ENCODE data around the gene RGS19. TPM values are rescaled to one million over a fixed set of nuclear protein-coding genes. Genes with fewer than 3 reads are reported as not detected.

The RGS19 gene
- total and polyA plus RNA-seq, 9 donors: 4.9 to 10.4 (median 7.2) TPM

GRCh38 chr20:64108731-64109681 lies 29.7 kb upstream of the RGS19 start:
- 76% methylated on average over 19 of the region's 26 CpGs for whole genome bisulfite sequencing (ENCODE audit: insufficient coverage)
- H3K27ac ChIP-seq (ENCODE audit: low read length): no peak overlapping the region
- H3K9me3 ChIP-seq (replicated peaks; ENCODE audit: control insufficient read depth, low read depth, low read length): no peaks in the 10 kb centered on the region
- peaks cover 19% of the 10 kb centered on the region for H3K4me1 ChIP-seq (ENCODE audit: control insufficient read depth, insufficient read depth, low read length)
- peaks cover 9% of the 10 kb centered on the region for H3K27me3 ChIP-seq (ENCODE audit: control insufficient read depth, insufficient read depth, low read length)
- no peaks in the 10 kb centered on the region for H3K36me3 ChIP-seq (ENCODE audit: control insufficient read depth, insufficient read depth, low read length)
- no peak overlapping the region for H3K4me3 ChIP-seq (ENCODE audit: low read length)
- DNase-seq: no peak

GRCh38 chr20:64107736-64108457 lies 28.6 kb upstream of the RGS19 start:
- 40% methylated on average over 16 of the region's 19 CpGs for WGBS (ENCODE audit: insufficient coverage)
- DNase-seq: no peak
- no peaks in the 10 kb centered on the region for H3K9me3 ChIP-seq (replicated peaks; ENCODE audit: control insufficient read depth, low read depth, low read length)
- no peak overlapping the region for H3K4me3 ChIP-seq (ENCODE audit: low read length)
- H3K27ac ChIP-seq (ENCODE audit: low read length): no peak overlapping the region
- H3K27me3 ChIP-seq (ENCODE audit: control insufficient read depth, insufficient read depth, low read length): peaks cover 20% of the 10 kb centered on the region
- peaks cover 19% of the 10 kb centered on the region for H3K4me1 ChIP-seq (ENCODE audit: control insufficient read depth, insufficient read depth, low read length)
- no peaks in the 10 kb centered on the region for H3K36me3 ChIP-seq (ENCODE audit: control insufficient read depth, insufficient read depth, low read length)

- no peak within 1 kb of the TSS for H3K4me3 ChIP-seq (ENCODE audit: low read length)
- no peak for DNase-seq
- peaks cover 25% of the 10 kb centered on the region for H3K27me3 ChIP-seq (ENCODE audit: control insufficient read depth, insufficient read depth, low read length)
- H3K27ac ChIP-seq (ENCODE audit: low read length): no peak within 1 kb of the TSS
- 44% methylated on average over 19 of the region's 22 CpGs for WGBS (ENCODE audit: insufficient coverage)
- H3K36me3 ChIP-seq (ENCODE audit: control insufficient read depth, insufficient read depth, low read length): no peaks in the 10 kb centered on the region
- H3K4me1 ChIP-seq (ENCODE audit: control insufficient read depth, insufficient read depth, low read length): peaks cover 22% of the 10 kb centered on the region
- H3K9me3 ChIP-seq (replicated peaks; ENCODE audit: control insufficient read depth, low read depth, low read length): no peaks in the 10 kb centered on the region
Measured at GRCh38 chr20:64106981-64107735, 27.8 kb upstream of the RGS19 start, which contains the start of gene NPBWR2. NPBWR2 (minus strand) TSS chr20:64107565; CDS start chr20:64106831, 734 bp downstream.

- no peak overlapping the region for H3K4me3 ChIP-seq (ENCODE audit: low read length)
- H3K27me3 ChIP-seq (ENCODE audit: control insufficient read depth, insufficient read depth, low read length): peaks cover 32% of the 10 kb centered on the region
- peaks cover 29% of the 10 kb centered on the region for H3K4me1 ChIP-seq (ENCODE audit: control insufficient read depth, insufficient read depth, low read length)
- WGBS (ENCODE audit: insufficient coverage): 88% methylated on average over 28 of the region's 28 CpGs
- H3K9me3 ChIP-seq (replicated peaks; ENCODE audit: control insufficient read depth, low read depth, low read length): no peaks in the 10 kb centered on the region
- DNase-seq: no peak
- H3K27ac ChIP-seq (ENCODE audit: low read length): no peak overlapping the region
- no peaks in the 10 kb centered on the region for H3K36me3 ChIP-seq (ENCODE audit: control insufficient read depth, insufficient read depth, low read length)
Measured at GRCh38 chr20:64106435-64106961, 27.2 kb upstream of the RGS19 start.

- peaks cover 37% of the 10 kb centered on the region for H3K27me3 ChIP-seq (ENCODE audit: control insufficient read depth, insufficient read depth, low read length)
Measured at GRCh38 chr20:64105846-64106434, 26.6 kb upstream of the RGS19 start.

GRCh38 chr20:64104667-64105451 lies 25.5 kb upstream of the RGS19 start:
- Histone ChIP-seq H3K27ac (ENCODE audit: low read length) (no peak overlapping the region), H3K27me3 (ENCODE audit: control insufficient read depth, insufficient read depth, low read length) (peaks cover 45% of the 10 kb centered on the region), H3K4me3 (ENCODE audit: low read length) (no peak overlapping the region), H3K9me3 (replicated peaks; ENCODE audit: control insufficient read depth, low read depth, low read length) (no peaks in the 10 kb centered on the region), H3K36me3 (ENCODE audit: control insufficient read depth, insufficient read depth, low read length) (no peaks in the 10 kb centered on the region), H3K4me1 (ENCODE audit: control insufficient read depth, insufficient read depth, low read length) (peaks cover 25% of the 10 kb centered on the region)
- DNase-seq: no peak
- 87% methylated on average over 19 of the region's 25 CpGs for WGBS (ENCODE audit: insufficient coverage)

More at GRCh38 chr20:64105846-64106434, 26.6 kb upstream of the RGS19 start:
- no peaks in the 10 kb centered on the region for H3K36me3 ChIP-seq (ENCODE audit: control insufficient read depth, insufficient read depth, low read length)
- H3K4me1 ChIP-seq (ENCODE audit: control insufficient read depth, insufficient read depth, low read length): peaks cover 29% of the 10 kb centered on the region
- H3K4me3 ChIP-seq (ENCODE audit: low read length): no peak overlapping the region
- no peak overlapping the region for H3K27ac ChIP-seq (ENCODE audit: low read length)
- DNase-seq: no peak
- WGBS (ENCODE audit: insufficient coverage): 89% methylated on average over 38 of the region's 39 CpGs
- no peaks in the 10 kb centered on the region for H3K9me3 ChIP-seq (replicated peaks; ENCODE audit: control insufficient read depth, low read depth, low read length)

- WGBS (ENCODE audit: insufficient coverage): 62% methylated on average over 12 of the region's 20 CpGs
- H3K9me3 ChIP-seq (replicated peaks; ENCODE audit: control insufficient read depth, low read depth, low read length): no peaks in the 10 kb centered on the region
- peaks cover 45% of the 10 kb centered on the region for H3K27me3 ChIP-seq (ENCODE audit: control insufficient read depth, insufficient read depth, low read length)
- H3K36me3 ChIP-seq (ENCODE audit: control insufficient read depth, insufficient read depth, low read length): no peaks in the 10 kb centered on the region
- no peak overlapping the region for H3K27ac ChIP-seq (ENCODE audit: low read length)
- H3K4me1 ChIP-seq (ENCODE audit: control insufficient read depth, insufficient read depth, low read length): peaks cover 26% of the 10 kb centered on the region
- no peak overlapping the region for H3K4me3 ChIP-seq (ENCODE audit: low read length)
- DNase-seq: no peak
Measured at GRCh38 chr20:64103871-64104666, 24.8 kb upstream of the RGS19 start.

- 18% methylated on average over 19 of the region's 30 CpGs for WGBS (ENCODE audit: insufficient coverage)
- H3K9me3 ChIP-seq (replicated peaks; ENCODE audit: control insufficient read depth, low read depth, low read length): no peaks in the 10 kb centered on the region
- no peak overlapping the region for H3K27ac ChIP-seq (ENCODE audit: low read length)
- no peak for DNase-seq
- peaks cover 30% of the 10 kb centered on the region for H3K4me1 ChIP-seq (ENCODE audit: control insufficient read depth, insufficient read depth, low read length)
- H3K4me3 ChIP-seq (ENCODE audit: low read length): no peak overlapping the region
- peaks cover 45% of the 10 kb centered on the region for H3K27me3 ChIP-seq (ENCODE audit: control insufficient read depth, insufficient read depth, low read length)
- no peaks in the 10 kb centered on the region for H3K36me3 ChIP-seq (ENCODE audit: control insufficient read depth, insufficient read depth, low read length)
Measured at GRCh38 chr20:64102647-64103354, 23.5 kb upstream of the RGS19 start.
